CD4-positive, alpha-beta T cell (primary cell): ENCODE measurements around the gene NAB1. TPM values are rescaled to one million over a fixed set of nuclear protein-coding genes. Genes with fewer than 3 reads are reported as not detected.
A peak's percentile ranks its signal among the peaks of the same experiment; 100 is the strongest.

Source experiments
- ATAC-seq: fragments of 200-7000 bp; cut with Tn5 transposase; one replicate; pipeline ENCODE4 v1.10.0; 2022; ENCODE audit warnings: mild to moderate bottlenecking; ENCODE audit not compliant: poor library complexity
- CTCF ChIA-PET: fragments of 350-600 bp; sonication (Branson Sonifier 250); formaldehyde crosslinking; loops from one replicate; lab custom pipeline; 2021; ENCODE audit warnings: antibody characterized with exemption, inconsistent platforms; lab: Charles Lee
- POLR2A ChIA-PET: fragments of 350-600 bp; sonication (Branson Sonifier 250); formaldehyde crosslinking; loops from one replicate; lab custom pipeline; 2021; ENCODE audit warnings: antibody characterized with exemption, inconsistent platforms; lab: Charles Lee
- DNase-seq, 14 experiments: peaks; one replicate each; pipeline ENCODE4 v3.0.0-alpha.2; 2013 to 2020; ENCODE audit warnings: mixed read lengths in 2 of 14
- H3K27ac ChIP-seq, 2 donors: one replicate each; pipeline versions ENCODE4 v1.5.1 to v1.7.0; 2013; ENCODE audit warnings: low read length in 2 of 2, low read depth in 1 of 2, mild to moderate bottlenecking in 1 of 2
- H3K27me3 ChIP-seq, 2 experiments: 1 replicate in 1 of 2; 2 replicates in 1 of 2; pipeline versions ENCODE4 v1.6.1 to v1.7.0; 2013; ENCODE audit warnings: low read length in 2 of 2, control low read depth in 1 of 2, mild to moderate bottlenecking in 1 of 2, moderate library complexity in 1 of 2; ENCODE audit not compliant: insufficient read depth in 2 of 2, control insufficient read depth in 1 of 2
- H3K36me3 ChIP-seq: one replicate; pipeline ENCODE4 v1.6.1; 2013; ENCODE audit warnings: low read length, control low read depth; ENCODE audit not compliant: insufficient read depth
- H3K4me1 ChIP-seq: one replicate; pipeline ENCODE4 v1.6.1; 2013; ENCODE audit warnings: low read length, control low read depth; ENCODE audit not compliant: insufficient read depth
- H3K4me3 ChIP-seq: one replicate; pipeline ENCODE4 v1.5.1; 2013; ENCODE audit warnings: mild to moderate bottlenecking, low read length, moderate library complexity
- H3K9me3 ChIP-seq, 2 experiments: 1 replicate in 1 of 2; 2 replicates in 1 of 2; pipeline versions ENCODE4 v1.6.1 to v1.7.0; 2013; ENCODE audit warnings: low read length in 2 of 2, mild to moderate bottlenecking in 2 of 2, control low read depth in 1 of 2, moderate library complexity in 1 of 2; ENCODE audit not compliant: control insufficient read depth in 1 of 2, insufficient read depth in 1 of 2
- H3K27ac Mint-ChIP-seq: one replicate; pipeline ENCODE4 v1.8.0; 2020; ENCODE audit warnings: mixed read lengths
- H3K27me3 Mint-ChIP-seq: one replicate; pipeline ENCODE4 v1.8.0; 2021; ENCODE audit warnings: mixed read lengths
- H3K36me3 Mint-ChIP-seq: one replicate; pipeline ENCODE4 v1.8.0; 2021; ENCODE audit warnings: low read depth, mixed read lengths
- H3K4me1 Mint-ChIP-seq: one replicate; pipeline ENCODE4 v1.8.0; 2021; ENCODE audit warnings: low read depth, mixed read lengths
- H3K4me3 Mint-ChIP-seq: one replicate; pipeline ENCODE4 v1.8.0; 2020; ENCODE audit warnings: mild to moderate bottlenecking, mixed read lengths
- H3K9me3 Mint-ChIP-seq: one replicate; pipeline ENCODE4 v1.8.0; 2020; ENCODE audit warnings: mixed read lengths
- intact Hi-C, 2 experiments: fragments of 100-400 bp; cut with DNase I in 1 of 2; cut with micrococcal nuclease in 1 of 2; formaldehyde crosslinking; loops; one replicate each; pipeline versions ENCODE4 v1.15.1 to v1.9.0; 2023 to 2025; cut with DNase I, micrococcal nuclease
- total RNA-seq, 174 experiments: library from RNA in 2 of 174; stranded (reverse) in 2 of 174; gene quantifications; one replicate each; pipeline ENCODE4 v1.2.3 and lab custom pipeline; 2021 to 2026
- TF ChIP-seq, protein P1 (sequence below): fragments of 200-600 bp; IDR thresholded peaks from one replicate; pipeline ENCODE4 v1.8.0; 2022; ENCODE audit warnings: antibody characterized with exemption, mild to moderate bottlenecking

NAB1 gene
- total RNA-seq, 2 experiments from 2014 or later: 20.0 to 21.1 TPM

DNA sequence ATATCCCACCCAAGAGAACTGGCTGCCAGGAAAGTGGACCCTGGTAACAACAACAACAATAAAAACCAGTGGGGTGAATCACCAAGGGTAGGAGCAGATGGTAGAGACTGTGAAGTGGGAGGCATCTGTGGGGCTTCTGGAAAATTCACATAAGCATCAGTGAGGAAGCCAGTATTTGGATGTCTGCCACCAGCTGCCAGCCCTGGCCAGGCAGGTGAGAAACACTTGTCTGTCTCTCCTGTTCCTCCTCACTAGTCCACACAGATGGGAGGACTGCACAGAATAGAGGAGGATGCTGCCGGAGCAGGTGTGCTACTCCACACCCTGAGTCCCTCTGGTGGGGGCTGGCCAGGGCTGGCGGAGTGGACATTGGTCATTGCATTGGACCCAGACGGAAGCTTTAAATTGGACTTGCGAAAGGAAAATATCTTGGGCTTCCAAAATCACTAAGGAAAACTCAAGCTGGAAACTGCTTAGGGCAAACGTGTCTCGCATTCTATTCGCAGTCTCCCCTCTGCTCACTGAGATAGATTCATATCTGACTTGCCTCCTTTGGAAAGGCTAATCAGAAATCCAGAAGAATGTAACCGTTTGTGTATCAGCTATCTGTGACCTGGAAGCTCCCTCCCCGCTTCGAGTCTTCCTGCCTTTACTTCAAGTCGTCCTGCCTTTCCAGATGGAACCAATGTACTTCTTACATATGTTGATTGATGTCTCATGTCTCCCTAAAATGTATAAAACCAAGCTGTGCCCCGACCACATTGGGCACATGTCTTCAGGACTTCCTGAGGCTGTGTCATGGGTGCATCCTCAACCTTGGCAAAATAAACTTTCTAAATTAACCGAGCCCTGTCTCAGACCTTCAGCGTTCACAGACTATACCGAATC, 69.1 kb downstream of the NAB1 start:
- no peaks in the 10 kb centered on the region for H3K27me3 Mint-ChIP-seq
- Histone ChIP-seq H3K9me3 (no peaks in the 10 kb centered on the region), H3K4me3 (no peak overlapping the region), H3K27ac (no peak overlapping the region), H3K4me1 (no peaks in the 10 kb centered on the region), H3K27me3 (no peaks in the 10 kb centered on the region), H3K36me3 (no peaks in the 10 kb centered on the region)
- H3K4me1 Mint-ChIP-seq: peaks cover 12% of the 10 kb centered on the region
- H3K27ac Mint-ChIP-seq: no peak overlapping the region
- no peak for DNase-seq
- TF ChIP-seq, protein P1, sequence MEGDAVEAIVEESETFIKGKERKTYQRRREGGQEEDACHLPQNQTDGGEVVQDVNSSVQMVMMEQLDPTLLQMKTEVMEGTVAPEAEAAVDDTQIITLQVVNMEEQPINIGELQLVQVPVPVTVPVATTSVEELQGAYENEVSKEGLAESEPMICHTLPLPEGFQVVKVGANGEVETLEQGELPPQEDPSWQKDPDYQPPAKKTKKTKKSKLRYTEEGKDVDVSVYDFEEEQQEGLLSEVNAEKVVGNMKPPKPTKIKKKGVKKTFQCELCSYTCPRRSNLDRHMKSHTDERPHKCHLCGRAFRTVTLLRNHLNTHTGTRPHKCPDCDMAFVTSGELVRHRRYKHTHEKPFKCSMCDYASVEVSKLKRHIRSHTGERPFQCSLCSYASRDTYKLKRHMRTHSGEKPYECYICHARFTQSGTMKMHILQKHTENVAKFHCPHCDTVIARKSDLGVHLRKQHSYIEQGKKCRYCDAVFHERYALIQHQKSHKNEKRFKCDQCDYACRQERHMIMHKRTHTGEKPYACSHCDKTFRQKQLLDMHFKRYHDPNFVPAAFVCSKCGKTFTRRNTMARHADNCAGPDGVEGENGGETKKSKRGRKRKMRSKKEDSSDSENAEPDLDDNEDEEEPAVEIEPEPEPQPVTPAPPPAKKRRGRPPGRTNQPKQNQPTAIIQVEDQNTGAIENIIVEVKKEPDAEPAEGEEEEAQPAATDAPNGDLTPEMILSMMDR: no peak
- intact Hi-C loops: no loop called here
- no peak for ATAC-seq
- POLR2A ChIA-PET: no interaction called here
- no peak overlapping the region for H3K4me3 Mint-ChIP-seq
- no peaks in the 10 kb centered on the region for H3K9me3 Mint-ChIP-seq
- H3K36me3 Mint-ChIP-seq: no peaks in the 10 kb centered on the region
- CTCF ChIA-PET: no interaction called here

DNA sequence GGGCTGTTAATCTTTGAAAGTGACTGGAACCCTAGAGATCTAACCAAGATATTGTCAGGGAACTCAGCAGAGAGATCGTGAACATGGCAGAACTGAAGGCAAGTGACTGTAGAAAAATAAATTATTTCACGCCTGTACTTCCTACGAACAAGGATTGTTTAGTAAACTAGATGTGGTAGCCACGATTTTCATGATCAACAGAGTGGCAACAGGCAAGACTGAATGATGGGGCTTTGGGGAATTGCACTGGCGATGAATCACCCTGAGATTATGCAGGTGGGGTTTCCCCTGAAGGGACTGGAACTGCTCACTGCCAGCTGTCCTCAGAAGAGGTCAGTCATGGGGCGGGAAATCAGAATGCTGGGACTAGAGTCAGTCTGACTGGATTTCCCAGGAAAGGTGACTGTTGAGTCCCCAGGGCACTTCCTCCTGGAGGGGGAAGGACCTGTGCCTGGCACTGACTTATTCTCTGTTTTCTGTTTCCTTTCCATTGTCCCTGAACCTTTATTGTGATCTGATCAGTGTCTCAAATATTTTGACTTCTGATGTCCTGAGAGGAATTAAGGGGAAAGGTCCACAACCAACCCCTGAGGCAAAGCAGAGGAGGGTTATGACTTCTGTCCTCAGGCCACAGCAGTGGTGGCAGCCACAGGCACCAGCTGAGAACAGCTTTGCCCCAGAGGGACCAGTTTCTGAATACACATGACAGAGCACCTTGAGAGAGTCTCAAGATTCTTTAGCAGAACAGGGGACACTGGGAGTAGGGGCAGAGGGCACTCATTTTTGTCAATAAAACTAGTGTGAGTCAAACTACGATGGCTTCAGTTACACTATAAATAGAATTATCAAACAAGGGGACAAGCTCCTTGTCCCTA, 70.0 kb downstream of the NAB1 start:
- H3K4me3 ChIP-seq: no peak overlapping the region
- H3K27me3 ChIP-seq: no peaks in the 10 kb centered on the region
- Mint-ChIP-seq H3K4me3 (no peak overlapping the region), H3K4me1 (peaks cover 17% of the 10 kb centered on the region), H3K9me3 (no peaks in the 10 kb centered on the region), H3K27ac (no peak overlapping the region), H3K36me3 (no peaks in the 10 kb centered on the region), H3K27me3 (no peaks in the 10 kb centered on the region)
- no peak overlapping the region for H3K27ac ChIP-seq
- ATAC-seq (no peak), DNase-seq (peak in 2 of 14 experiments; percentile 17 to 33)
- H3K4me1 ChIP-seq: no peaks in the 10 kb centered on the region
- ChIA-PET CTCF (no interaction called here), POLR2A (no interaction called here)
- TF ChIP-seq, protein P1: no peak
- H3K9me3 ChIP-seq: no peaks in the 10 kb centered on the region
- H3K36me3 ChIP-seq: no peaks in the 10 kb centered on the region
- intact Hi-C loops: no loop called here

DNA sequence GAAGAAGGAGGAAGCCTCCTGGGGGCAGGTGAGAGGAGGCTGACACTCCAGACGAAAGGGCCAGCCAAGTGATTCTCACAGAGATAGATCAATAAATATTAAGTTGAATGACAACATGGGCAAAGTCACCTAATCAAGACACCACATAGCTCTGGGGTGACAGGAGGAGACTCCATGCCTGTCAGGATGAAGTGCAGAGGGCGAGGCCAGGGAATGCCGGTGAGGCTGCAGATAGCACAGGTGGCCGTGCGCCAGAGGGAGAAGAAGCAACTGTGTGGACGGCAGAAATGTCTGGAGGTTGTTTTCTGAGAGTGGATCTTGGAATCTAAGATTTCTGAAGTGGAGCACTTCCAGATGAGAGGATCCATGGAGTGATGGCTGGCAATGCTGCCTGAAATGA, 71.4 kb downstream of the NAB1 start:
- H3K27me3 Mint-ChIP-seq: no peaks in the 10 kb centered on the region
- POLR2A ChIA-PET: no interaction called here
- H3K9me3 ChIP-seq: no peaks in the 10 kb centered on the region
- H3K4me1 ChIP-seq: no peaks in the 10 kb centered on the region
- no peaks in the 10 kb centered on the region for H3K36me3 ChIP-seq
- no peaks in the 10 kb centered on the region for H3K27me3 ChIP-seq
- DNase-seq (no peak), ATAC-seq (no peak)
- H3K36me3 Mint-ChIP-seq: no peaks in the 10 kb centered on the region
- CTCF ChIA-PET: no interaction called here
- H3K4me1 Mint-ChIP-seq: peaks cover 17% of the 10 kb centered on the region
- TF ChIP-seq, protein P1: no peak
- no peak overlapping the region for H3K4me3 Mint-ChIP-seq
- intact Hi-C loops: no loop called here
- H3K4me3 ChIP-seq: no peak overlapping the region
- no peak overlapping the region for H3K27ac ChIP-seq
- H3K27ac Mint-ChIP-seq: no peak overlapping the region
- H3K9me3 Mint-ChIP-seq: no peaks in the 10 kb centered on the region
